GM23338 (cell line): ENCODE results near the gene MAN1C1. TPM values are rescaled to one million over a fixed set of nuclear protein-coding genes. Genes with fewer than 3 reads are reported as not detected.

Experiments
- ATAC-seq: fragments of 200-7000 bp; cut with Tn5 transposase; 3 replicates; pipeline ENCODE4 v1.9.1; 2020
- DNase-seq: peaks from one replicate; pipeline ENCODE4 v3.0.0-alpha.2; 2015; ENCODE audit warnings: low spot score
- H2AFZ ChIP-seq: fragments of 200-600 bp; sonication (generic); 2 replicates; pipeline ENCODE4 v1.8.0; 2016; ENCODE audit warnings: antibody characterized with exemption, mild to moderate bottlenecking, moderate library complexity
- H3F3A ChIP-seq: fragments of 200-600 bp; sonication (generic); replicated peaks from 2 replicates; pipeline ENCODE4 v1.8.0; 2017; ENCODE audit warnings: antibody characterized with exemption, mixed run types, low read depth
- H3K27ac ChIP-seq: fragments of 200-600 bp; sonication (generic); 2 replicates; pipeline ENCODE4 v1.6.1; 2016; ENCODE audit warnings: low read depth
- H3K27me3 ChIP-seq: fragments of 200-600 bp; sonication (generic); 2 replicates; pipeline ENCODE4 v1.8.0; 2016; ENCODE audit warnings: mild to moderate bottlenecking, mixed run types, moderate library complexity; ENCODE audit not compliant: insufficient read depth
- H3K36me3 ChIP-seq: fragments of 200-600 bp; sonication (generic); 2 replicates; pipeline ENCODE4 v1.8.0; 2016; ENCODE audit warnings: mild to moderate bottlenecking; ENCODE audit not compliant: insufficient read depth
- H3K4me1 ChIP-seq: fragments of 200-600 bp; sonication (generic); 2 replicates; pipeline ENCODE4 v1.8.0; 2016; ENCODE audit warnings: mild to moderate bottlenecking, moderate library complexity; ENCODE audit not compliant: insufficient read depth
- H3K4me2 ChIP-seq: fragments of 200-600 bp; sonication (generic); 2 replicates; pipeline ENCODE4 v1.7.1; 2017; ENCODE audit warnings: mixed run types
- H3K4me3 ChIP-seq: fragments of 200-600 bp; sonication (generic); 2 replicates; pipeline ENCODE4 v1.6.1; 2016; ENCODE audit warnings: mixed run types
- H3K79me2 ChIP-seq: fragments of 200-600 bp; sonication (generic); replicated peaks from 2 replicates; pipeline ENCODE4 v1.8.0; 2017; ENCODE audit warnings: mild to moderate bottlenecking; ENCODE audit not compliant: insufficient read depth
- H3K9me2 ChIP-seq: fragments of 200-600 bp; sonication (generic); 2 replicates; pipeline ENCODE4 v1.8.0; 2017; ENCODE audit not compliant: insufficient read depth
- H4K20me1 ChIP-seq: fragments of 200-600 bp; sonication (generic); replicated peaks from 2 replicates; pipeline ENCODE4 v1.8.0; 2017; ENCODE audit warnings: mild to moderate bottlenecking; ENCODE audit not compliant: insufficient read depth
- H3K27ac Mint-ChIP-seq: 2 replicates; pipeline ENCODE4 v1.8.0; 2020; ENCODE audit warnings: inconsistent platforms, mild to moderate bottlenecking, moderate library complexity, mixed read lengths
- H3K27me3 Mint-ChIP-seq: 3 replicates; pipeline ENCODE4 v1.8.0; 2022; ENCODE audit warnings: low read depth, mild to moderate bottlenecking, moderate library complexity, mixed read lengths, inconsistent platforms; ENCODE audit not compliant: insufficient read depth, poor library complexity
- H3K36me3 Mint-ChIP-seq: 3 replicates; pipeline ENCODE4 v1.8.0; 2021; ENCODE audit warnings: low read depth, mild to moderate bottlenecking, inconsistent platforms, moderate library complexity, mixed read lengths
- H3K4me1 Mint-ChIP-seq: 3 replicates; pipeline ENCODE4 v1.8.0; 2020; ENCODE audit warnings: mild to moderate bottlenecking, inconsistent platforms, mixed read lengths
- H3K4me3 Mint-ChIP-seq: 3 replicates; pipeline ENCODE4 v1.8.0; 2021; ENCODE audit warnings: moderate library complexity, mild to moderate bottlenecking, inconsistent platforms, mixed read lengths
- H3K9me3 Mint-ChIP-seq: 3 replicates; pipeline ENCODE4 v1.8.0; 2020; ENCODE audit warnings: moderate library complexity, mild to moderate bottlenecking, inconsistent platforms, mixed read lengths
- CTCF ChIP-seq, 2 experiments: fragments of 200-600 bp in 1 of 2; sonication (generic) in 1 of 2; conservative IDR thresholded peaks; 2 replicates each; pipeline versions ENCODE4 v1.5.1 to v1.6.1; 2016 to 2017; ENCODE audit warnings: antibody characterized with exemption in 2 of 2, low read depth in 2 of 2, mild to moderate bottlenecking in 2 of 2, moderate library complexity in 1 of 2
- ETS1 ChIP-seq: IDR thresholded peaks from 2 replicates; pipeline ENCODE4 v1.6.1; 2016; ENCODE audit warnings: antibody characterized with exemption
- EZH2 ChIP-seq: fragments of 200-600 bp; sonication (generic); IDR thresholded peaks from one replicate; pipeline ENCODE4 v1.8.0; 2017; ENCODE audit warnings: antibody characterized with exemption, mild to moderate bottlenecking, low read depth; ENCODE audit not compliant: unreplicated experiment
- NANOG ChIP-seq: IDR thresholded peaks from 2 replicates; pipeline ENCODE4 v1.6.1; 2016; ENCODE audit warnings: antibody characterized with exemption, borderline replicate concordance
- POLR2AphosphoS5 ChIP-seq: IDR thresholded peaks from 2 replicates; pipeline ENCODE4 v1.6.1; 2016; ENCODE audit warnings: antibody characterized with exemption, low read depth
- REST ChIP-seq: IDR thresholded peaks from one replicate; pipeline ENCODE4 v1.6.1; 2018; ENCODE audit warnings: antibody characterized with exemption; ENCODE audit not compliant: unreplicated experiment
- ZNF114 ChIP-seq: fragments of 250-450 bp; sonication (Bioruptor Pico); IDR thresholded peaks from 2 replicates; pipeline ENCODE4 v1.5.0; 2020; ENCODE audit warnings: mild to moderate bottlenecking, moderate library complexity
- ZNF331 ChIP-seq: fragments of 250-450 bp; sonication (Bioruptor Pico); IDR thresholded peaks from 2 replicates; pipeline ENCODE4 v1.5.0; 2020; ENCODE audit warnings: low read depth, mild to moderate bottlenecking, moderate library complexity
- polyA plus RNA-seq: library from polyadenylated mRNA; unstranded; fragments of >200 nt; fragmentation: Nextera tagmentation; extraction: Ambion mirVana; gene quantifications from 2 replicates; pipeline ENCODE4 v1.2.1, GENCODE V29; 2016
- total RNA-seq: library from RNA; depleted of rRNA; stranded (reverse); fragments of >200 nt; shearing (Covaris generic); gene quantifications from 2 replicates; pipeline ENCODE4 v1.2.3, GENCODE V29; 2014

The MAN1C1 gene
- total and polyA plus RNA-seq, 2 experiments from 2014 or later, result 5.4 to 13.6 TPM

- Mint-ChIP-seq H3K4me3 (peak overlapping the region; percentile 65), H3K36me3 (no peaks in the 10 kb centered on the region; the same call in 2 of the 3 replicates), H3K4me1 (peaks cover 28% of the 10 kb centered on the region), H3K9me3 (no peaks in the 10 kb centered on the region), H3K27ac (no peak overlapping the region), H3K27me3 (peaks cover 21% of the 10 kb centered on the region)
- 0 out of 2 replicates have a peak overlapping the region, but pooled peaks have one; percentile 6 for H3K4me3 ChIP-seq
- peaks cover 6% of the 10 kb centered on the region; the same call in 1 of the 2 replicates for H3K79me2 ChIP-seq
- H3K9me2 ChIP-seq, result no peaks in the 10 kb centered on the region
- H3F3A ChIP-seq, result peaks cover 4% of the 10 kb centered on the region
- TF ChIP-seq NANOG, result no peak
- peak; percentile 92 to 95 for TF ChIP-seq CTCF (conservative IDR thresholded peaks at IDR 0.05; ENCODE audit: low read depth in 2 of 2)
- peaks cover 23% of the 10 kb centered on the region for H3K4me1 ChIP-seq
- no peaks in the 10 kb centered on the region for H3K36me3 ChIP-seq
- no peak overlapping the region for H2AFZ ChIP-seq
- peaks cover 6% of the 10 kb centered on the region for H4K20me1 ChIP-seq
- DNase-seq (peak; percentile 84), ATAC-seq (peak; percentile 64)
- no peak overlapping the region for H3K27ac ChIP-seq
- peak overlapping the region; percentile 96 for H3K4me2 ChIP-seq
- H3K27me3 ChIP-seq, result peaks cover 16% of the 10 kb centered on the region
These were observed 2.7 kb downstream of the MAN1C1 start for GRCh38 chr1:25619101-25619890.

GRCh38 chr1:25620211-25620610 lies 3.6 kb downstream of the MAN1C1 start:
- Mint-ChIP-seq H3K27me3 (peaks cover 21% of the 10 kb centered on the region), H3K4me3 (no peak overlapping the region), H3K9me3 (no peaks in the 10 kb centered on the region), H3K4me1 (peaks cover 28% of the 10 kb centered on the region), H3K27ac (no peak overlapping the region), H3K36me3 (no peaks in the 10 kb centered on the region; the same call in 2 of the 3 replicates)
- peaks cover 4% of the 10 kb centered on the region for H3F3A ChIP-seq
- no peaks in the 10 kb centered on the region for H3K9me2 ChIP-seq
- H3K79me2 ChIP-seq, result peaks cover 6% of the 10 kb centered on the region; the same call in 1 of the 2 replicates
- H3K27me3 ChIP-seq, result peaks cover 16% of the 10 kb centered on the region
- ATAC-seq (no peak), DNase-seq (no peak)
- no peaks in the 10 kb centered on the region for H3K36me3 ChIP-seq
- no peak overlapping the region for H3K4me3 ChIP-seq
- H3K4me1 ChIP-seq, result peaks cover 23% of the 10 kb centered on the region
- no peak overlapping the region for H2AFZ ChIP-seq
- no peak overlapping the region for H3K4me2 ChIP-seq
- peaks cover 6% of the 10 kb centered on the region for H4K20me1 ChIP-seq
- H3K27ac ChIP-seq, result no peak overlapping the region
- TF ChIP-seq NANOG (no peak), REST (no peak), CTCF (conservative IDR thresholded peaks at IDR 0.05; ENCODE audit: low read depth in 2 of 2) (no peak), POLR2AphosphoS5 (no peak), EZH2 (no peak), ZNF114 (no peak), ETS1 (no peak), ZNF331 (CRISPR knock-in tag) (no peak)
